K562 (cell line): ENCODE data around the gene EFHD2. TPM values are rescaled to one million over a fixed set of nuclear protein-coding genes. Genes with fewer than 3 reads are reported as not detected.

Experiments
- CHD1 ChIP-seq: fragments of 200-600 bp; sonication (generic); IDR thresholded peaks from one replicate; pipeline ENCODE4 v1.6.1; 2012; ENCODE audit warnings: mild to moderate bottlenecking, moderate library complexity, low read length, inconsistent platforms
- FOS ChIP-seq: IDR thresholded peaks from 3 replicates; pipeline ENCODE4 v1.6.1; 2011; ENCODE audit not compliant: insufficient read length; ENCODE audit errors: extremely low read depth
- HMBOX1 ChIP-seq: sonication (generic); IDR thresholded peaks from 2 replicates; pipeline ENCODE4 v1.6.1; 2016
- HMGN3 ChIP-seq: IDR thresholded peaks from 2 replicates; pipeline ENCODE4 v1.6.1; 2011; ENCODE audit warnings: borderline replicate concordance, low read depth, mild to moderate bottlenecking, mixed read lengths, low read length; ENCODE audit not compliant: insufficient read length; ENCODE audit errors: extremely low read depth
- ID3 ChIP-seq, 2 experiments: fragments of 250-450 bp in 1 of 2; fragments of 450-650 bp in 1 of 2; sonication (Bioruptor Pico) in 1 of 2; IDR thresholded peaks; 2 replicates each; pipeline versions ENCODE4 v1.6.1 to v1.8.0; 2016 to 2021; ENCODE audit warnings: mild to moderate bottlenecking in 2 of 2, moderate library complexity in 2 of 2, missing compliant biosample characterization in 1 of 2, missing genetic modification characterization in 1 of 2
- KLF1 ChIP-seq: fragments of 450-650 bp; IDR thresholded peaks from 2 replicates; pipeline ENCODE4 v1.6.1; 2016; ENCODE audit warnings: missing genetic modification characterization, missing compliant biosample characterization
- MLX ChIP-seq, 2 experiments: fragments of 450-650 bp in 1 of 2; sonication (generic) in 1 of 2; formaldehyde crosslinking; conservative IDR thresholded peaks; 2 replicates each; pipeline versions ENCODE4 v1.4.0 to v1.8.1; 2020 to 2022; ENCODE audit warnings: mild to moderate bottlenecking in 1 of 2, missing genetic modification reagents in 1 of 2
- RB1 ChIP-seq: fragments of 450-650 bp; IDR thresholded peaks from 2 replicates; pipeline ENCODE4 v1.6.1; 2017; ENCODE audit warnings: low read depth, mild to moderate bottlenecking
- SIN3B ChIP-seq: fragments of 450-650 bp; IDR thresholded peaks from 2 replicates; pipeline ENCODE4 v1.6.1; 2017; ENCODE audit warnings: low read depth, mild to moderate bottlenecking, moderate library complexity
- ZBTB12 ChIP-seq: fragments of 250-450 bp; sonication (Bioruptor Pico); IDR thresholded peaks from 2 replicates; pipeline ENCODE4 v1.4.0; 2020
- ZFX ChIP-seq: sonication (generic); formaldehyde crosslinking; IDR thresholded peaks from 2 replicates; pipeline ENCODE4 v1.8.0; 2022; ENCODE audit warnings: mild to moderate bottlenecking, missing genetic modification reagents, moderate library complexity
- ZNF274 ChIP-seq: IDR thresholded peaks from 2 replicates; pipeline ENCODE4 v1.6.1; 2011; ENCODE audit warnings: low read depth, mild to moderate bottlenecking, low read length, moderate library complexity, borderline replicate concordance
- ZNF766 ChIP-seq: fragments of 200-800 bp; sonication (Bioruptor generic); conservative IDR thresholded peaks from 2 replicates; pipeline ENCODE4 v1.6.1; 2016; ENCODE audit warnings: missing genetic modification characterization, missing compliant biosample characterization
- polyA plus RNA-seq, 8 experiments: library from polyadenylated mRNA; depleted of rRNA in 4 of 8; stranded (reverse) in 5 of 8; unstranded in 3 of 8; fragments of >200 nt; fragmentation: Nextera tagmentation in 2 of 8; fragmentation: Illumina TruSeq in 1 of 8; extraction: Ambion mirVana in 2 of 8; extraction: Trizol in 1 of 8; gene quantifications; 2 replicates each; pipeline versions ENCODE4 v1.2.1 to v1.2.3, GENCODE V29; 2011 to 2014; ENCODE audit warnings: inconsistent platforms in 1 of 8, missing spikeins in 1 of 8
- total RNA-seq, 7 experiments: library from RNA; depleted of rRNA in 6 of 7; stranded (reverse); fragments of >200 nt in 6 of 7; fragmentation: Illumina TruSeq in 2 of 7; extraction: Trizol in 2 of 7; gene quantifications; 2 replicates each; pipeline versions ENCODE4 v1.2.1 to v1.2.3, GENCODE V29; 2011 to 2021; ENCODE audit warnings: low replicate concordance in 1 of 7
- TF ChIP-seq, protein P1 (sequence below): sonication (generic); formaldehyde crosslinking; IDR thresholded peaks from 2 replicates; pipeline ENCODE4 v1.8.0; 2022; ENCODE audit warnings: mild to moderate bottlenecking, missing genetic modification reagents

EFHD2 gene
- total and polyA plus RNA-seq, 9 of the 15 experiments (the other 6 are each of a cell fraction or from before 2014, with no cell fraction given): 1.7 to 73.5 (median 25.2) TPM

DNA sequence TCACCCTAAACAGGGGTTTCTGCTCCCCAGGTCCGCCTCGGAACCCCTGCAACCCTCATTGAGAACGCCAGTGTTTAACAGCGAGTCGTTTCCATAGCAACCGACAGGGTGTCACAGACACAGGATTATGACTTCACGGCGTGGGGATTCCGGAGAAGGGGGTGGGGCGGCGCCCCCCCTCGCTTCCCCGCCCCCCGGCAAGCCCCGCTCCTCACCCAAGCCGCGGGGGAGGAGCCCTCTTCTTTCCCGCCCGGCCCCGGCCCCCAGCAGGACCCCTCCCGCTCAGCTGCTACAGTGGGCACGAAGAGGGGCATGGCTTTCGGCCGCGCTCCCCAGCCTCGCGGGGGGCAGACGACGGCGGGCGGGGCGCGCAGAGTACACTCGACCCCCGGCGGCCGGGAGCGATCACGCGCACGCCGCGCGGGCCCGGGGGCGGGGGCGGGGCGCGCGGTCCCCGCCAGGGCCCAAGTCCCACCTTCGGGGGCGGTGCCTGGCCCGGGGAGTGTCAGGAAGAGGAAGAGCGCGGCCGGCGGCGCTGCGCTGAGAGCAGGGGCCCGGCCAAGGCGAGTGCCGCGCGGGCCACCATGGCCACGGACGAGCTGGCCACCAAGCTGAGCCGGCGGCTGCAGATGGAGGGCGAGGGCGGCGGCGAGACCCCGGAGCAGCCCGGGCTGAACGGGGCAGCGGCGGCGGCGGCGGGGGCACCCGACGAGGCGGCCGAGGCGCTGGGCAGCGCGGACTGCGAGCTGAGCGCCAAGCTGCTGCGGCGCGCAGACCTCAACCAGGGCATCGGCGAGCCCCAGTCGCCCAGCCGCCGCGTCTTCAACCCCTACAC lies at the start of gene EFHD2 (continued):
- TF ChIP-seq HMBOX1 (no peak), MLX (CRISPR knock-in tag; conservative IDR thresholded peaks at IDR 0.05) (0 out of 4 replicates have a peak, but pooled peaks of 1 of the 2 experiments have one; percentile 36), CHD1 (peak; percentile 67), KLF1 (tag) (0 out of 2 replicates have a peak, but pooled peaks have one; percentile 49), ID3 (CRISPR knock-in tag; IDR thresholded peaks at IDR 0.05) (no peak), ID3 (tag; IDR thresholded peaks at IDR 0.05) (peak; percentile 52; the same call in 1 of the 2 replicates), HMGN3 (peak; percentile 79), FOS (no peak), ZNF766 (CRISPR knock-in tag) (0 out of 2 replicates have a peak, but pooled peaks have one; percentile 53), SIN3B (peak; percentile 61; the same call in 1 of the 2 replicates), ZBTB12 (CRISPR knock-in tag) (no peak), ZNF274 (no peak), RB1 (peak; percentile 92), ZFX (CRISPR knock-in tag) (peak; percentile 61)
- TF ChIP-seq, protein P1, sequence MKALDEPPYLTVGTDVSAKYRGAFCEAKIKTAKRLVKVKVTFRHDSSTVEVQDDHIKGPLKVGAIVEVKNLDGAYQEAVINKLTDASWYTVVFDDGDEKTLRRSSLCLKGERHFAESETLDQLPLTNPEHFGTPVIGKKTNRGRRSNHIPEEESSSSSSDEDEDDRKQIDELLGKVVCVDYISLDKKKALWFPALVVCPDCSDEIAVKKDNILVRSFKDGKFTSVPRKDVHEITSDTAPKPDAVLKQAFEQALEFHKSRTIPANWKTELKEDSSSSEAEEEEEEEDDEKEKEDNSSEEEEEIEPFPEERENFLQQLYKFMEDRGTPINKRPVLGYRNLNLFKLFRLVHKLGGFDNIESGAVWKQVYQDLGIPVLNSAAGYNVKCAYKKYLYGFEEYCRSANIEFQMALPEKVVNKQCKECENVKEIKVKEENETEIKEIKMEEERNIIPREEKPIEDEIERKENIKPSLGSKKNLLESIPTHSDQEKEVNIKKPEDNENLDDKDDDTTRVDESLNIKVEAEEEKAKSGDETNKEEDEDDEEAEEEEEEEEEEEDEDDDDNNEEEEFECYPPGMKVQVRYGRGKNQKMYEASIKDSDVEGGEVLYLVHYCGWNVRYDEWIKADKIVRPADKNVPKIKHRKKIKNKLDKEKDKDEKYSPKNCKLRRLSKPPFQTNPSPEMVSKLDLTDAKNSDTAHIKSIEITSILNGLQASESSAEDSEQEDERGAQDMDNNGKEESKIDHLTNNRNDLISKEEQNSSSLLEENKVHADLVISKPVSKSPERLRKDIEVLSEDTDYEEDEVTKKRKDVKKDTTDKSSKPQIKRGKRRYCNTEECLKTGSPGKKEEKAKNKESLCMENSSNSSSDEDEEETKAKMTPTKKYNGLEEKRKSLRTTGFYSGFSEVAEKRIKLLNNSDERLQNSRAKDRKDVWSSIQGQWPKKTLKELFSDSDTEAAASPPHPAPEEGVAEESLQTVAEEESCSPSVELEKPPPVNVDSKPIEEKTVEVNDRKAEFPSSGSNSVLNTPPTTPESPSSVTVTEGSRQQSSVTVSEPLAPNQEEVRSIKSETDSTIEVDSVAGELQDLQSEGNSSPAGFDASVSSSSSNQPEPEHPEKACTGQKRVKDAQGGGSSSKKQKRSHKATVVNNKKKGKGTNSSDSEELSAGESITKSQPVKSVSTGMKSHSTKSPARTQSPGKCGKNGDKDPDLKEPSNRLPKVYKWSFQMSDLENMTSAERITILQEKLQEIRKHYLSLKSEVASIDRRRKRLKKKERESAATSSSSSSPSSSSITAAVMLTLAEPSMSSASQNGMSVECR (CRISPR knock-in tag): peak; percentile 80
